OCI-M2 (cell line): Measurements from ENCODE around the gene GOT2.
A peak's percentile ranks its signal among the peaks of the same experiment; 100 is the strongest.
"Not testable (repeated sequence)": the region's sequence is repeated elsewhere in the genome, so short reads cannot be mapped to it uniquely, and the experiment has no call there.

Experiments
- DNase-seq: peaks from one replicate; lab custom pipeline; 2025; ENCODE audit not compliant: unreplicated experiment; lab: John Stamatoyannopoulos, UW

Gene GOT2

GRCh38 chr16:58723109-58723508, 11.0 kb downstream of the GOT2 start:
- no peak for DNase-seq

GRCh38 chr16:58717994-58718393, 16.1 kb downstream of the GOT2 start:
- DNase-seq, result no peak

GRCh38 chr16:58716468-58716867, 17.6 kb downstream of the GOT2 start:
- no peak for DNase-seq

GRCh38 chr16:58713742-58714141, 20.4 kb downstream of the GOT2 start:
- DNase-seq, result no peak

- no peak for DNase-seq
These were observed 24.8 kb downstream of the GOT2 start for GRCh38 chr16:58709333-58709732.

- DNase-seq, result no peak
These were observed 35.0 kb downstream of the GOT2 start for GRCh38 chr16:58699151-58699550.

- no peak for DNase-seq
These were observed 38.7 kb downstream of the GOT2 start for GRCh38 chr16:58695368-58695767.

GRCh38 chr16:58692450-58692849, 41.7 kb downstream of the GOT2 start:
- no peak for DNase-seq

- not testable (repeated sequence) for DNase-seq
These were observed 47.0 kb downstream of the GOT2 start for GRCh38 chr16:58686985-58687706.

- no peak for DNase-seq
These were observed 49.0 kb downstream of the GOT2 start for GRCh38 chr16:58685084-58685449.

- peak; percentile 32 for DNase-seq
These were observed 49.6 kb downstream of the GOT2 start, which contains the start of gene SLC38A7 for GRCh38 chr16:58684354-58685083. SLC38A7 (minus strand) TSS chr16:58684770; CDS start chr16:58680126, 4,644 bp downstream.

GRCh38 chr16:58684001-58684353, 50.1 kb downstream of the GOT2 start:
- DNase-seq, result no peak

GRCh38 chr16:58679763-58680162, 54.4 kb downstream of the GOT2 start:
- no peak for DNase-seq

- DNase-seq, result no peak
These were observed 55.4 kb downstream of the GOT2 start for GRCh38 chr16:58678716-58679115.

- DNase-seq, result no peak
These were observed 55.8 kb downstream of the GOT2 start for GRCh38 chr16:58678269-58678668.

- no peak for DNase-seq
These were observed 63.1 kb downstream of the GOT2 start for GRCh38 chr16:58670946-58671583.

GRCh38 chr16:58670177-58670576, 63.9 kb downstream of the GOT2 start:
- no peak for DNase-seq

GRCh38 chr16:58665200-58665599, 68.9 kb downstream of the GOT2 start:
- no peak for DNase-seq

GRCh38 chr16:58661199-58661830, 72.8 kb downstream of the GOT2 start:
- peak; percentile 8 for DNase-seq

- not testable (repeated sequence) for DNase-seq
These were observed 74.2 kb downstream of the GOT2 start for GRCh38 chr16:58659911-58660310.

GRCh38 chr16:58658796-58659211, 75.3 kb downstream of the GOT2 start:
- no peak for DNase-seq
